HUES6 (cell line): ENCODE data around the gene ARHGAP22.

Experiments
- H3K27ac ChIP-seq: 2 replicates; pipeline ENCODE4 v1.7.0; 2013; ENCODE audit warnings: low read depth, mild to moderate bottlenecking, low read length, inconsistent platforms
- H3K27me3 ChIP-seq: 2 replicates; pipeline ENCODE4 v1.6.1; 2013; ENCODE audit warnings: low read length; ENCODE audit not compliant: control insufficient read depth, insufficient read depth
- H3K36me3 ChIP-seq: 2 replicates; pipeline ENCODE4 v1.6.1; 2013; ENCODE audit warnings: low read length; ENCODE audit not compliant: control insufficient read depth, insufficient read depth
- H3K4me1 ChIP-seq: 2 replicates; pipeline ENCODE4 v1.6.1; 2013; ENCODE audit warnings: low read length; ENCODE audit not compliant: control insufficient read depth, insufficient read depth
- H3K4me3 ChIP-seq: 2 replicates; pipeline ENCODE4 v1.5.1; 2013; ENCODE audit warnings: low read depth, low read length
- H3K9ac ChIP-seq: one replicate; pipeline ENCODE4 v1.6.1; 2013; ENCODE audit warnings: mild to moderate bottlenecking, low read length
- H3K9me3 ChIP-seq: 2 replicates; pipeline ENCODE4 v1.6.1; 2013; ENCODE audit warnings: low read depth, low read length; ENCODE audit not compliant: control insufficient read depth, insufficient read depth

Gene ARHGAP22

GRCh38 chr10:48472501-48473069 is 132.3 kb downstream of the ARHGAP22 start:
- no peak overlapping the region for H3K4me3 ChIP-seq
- H3K4me1 ChIP-seq, result peaks cover 46% of the 10 kb centered on the region
- H3K9ac ChIP-seq, result no peak overlapping the region
- H3K27me3 ChIP-seq, result no peaks in the 10 kb centered on the region
- H3K36me3 ChIP-seq, result no peaks in the 10 kb centered on the region
- H3K9me3 ChIP-seq, result no peaks in the 10 kb centered on the region
- no peak overlapping the region for H3K27ac ChIP-seq

DNA sequence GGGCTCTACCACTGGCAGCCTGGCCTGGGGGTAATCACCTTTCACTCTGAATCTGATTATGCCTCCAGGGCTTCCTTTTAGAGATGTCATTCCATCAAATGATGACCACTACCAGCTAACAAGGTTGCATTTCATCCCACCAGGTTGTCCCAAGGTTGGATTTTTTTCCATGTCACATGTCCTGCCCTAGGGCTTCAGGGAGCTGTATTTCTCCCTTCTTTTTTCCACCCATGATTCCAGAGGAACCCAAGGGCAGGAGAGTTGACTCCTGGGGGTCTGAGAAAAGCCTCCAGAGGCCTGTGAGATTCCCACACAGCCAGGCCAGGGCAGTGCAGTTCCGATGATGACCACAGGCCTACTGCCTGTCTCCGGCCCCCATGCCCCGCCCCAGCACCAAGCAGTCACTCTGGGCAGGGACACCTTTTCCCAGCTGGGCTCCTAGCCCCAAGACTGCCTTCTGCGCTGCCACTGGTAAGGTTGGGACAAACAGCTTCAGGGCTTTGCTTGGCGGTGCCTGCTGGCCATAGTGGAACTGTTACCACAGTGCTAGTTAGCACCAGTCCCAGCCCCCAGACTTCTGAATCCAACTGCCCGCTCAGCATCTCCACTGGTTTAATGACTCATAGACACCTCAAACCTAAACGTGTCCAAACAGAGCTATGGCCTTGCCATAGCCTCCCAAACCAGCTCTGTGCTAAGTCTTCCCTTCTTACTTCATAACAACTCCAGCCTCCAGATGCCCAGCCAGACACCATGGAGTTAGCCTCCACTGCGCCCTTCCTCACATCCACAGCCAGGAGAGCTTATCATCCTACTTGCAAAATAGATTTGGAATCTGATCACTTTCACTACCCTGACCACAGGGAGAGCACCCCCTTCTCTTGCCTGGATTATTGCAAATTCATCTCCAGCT is 133.7 kb downstream of the ARHGAP22 start:
- no peaks in the 10 kb centered on the region for H3K36me3 ChIP-seq
- peaks cover 9% of the 10 kb centered on the region for H3K27me3 ChIP-seq
- H3K9me3 ChIP-seq, result no peaks in the 10 kb centered on the region
- peaks cover 40% of the 10 kb centered on the region for H3K4me1 ChIP-seq
- H3K27ac ChIP-seq, result peak overlapping the region; percentile 59; the same call in 1 of the 2 replicates
- H3K9ac ChIP-seq, result no peak overlapping the region
- H3K4me3 ChIP-seq, result no peak overlapping the region

GRCh38 chr10:48470115-48470892 is 134.6 kb downstream of the ARHGAP22 start:
- Histone ChIP-seq H3K4me1 (peaks cover 45% of the 10 kb centered on the region), H3K36me3 (no peaks in the 10 kb centered on the region), H3K27me3 (peaks cover 17% of the 10 kb centered on the region), H3K9me3 (no peaks in the 10 kb centered on the region), H3K9ac (peak overlapping the region; percentile 21), H3K27ac (peak overlapping the region; percentile 59; the same call in 1 of the 2 replicates), H3K4me3 (no peak overlapping the region)

DNA sequence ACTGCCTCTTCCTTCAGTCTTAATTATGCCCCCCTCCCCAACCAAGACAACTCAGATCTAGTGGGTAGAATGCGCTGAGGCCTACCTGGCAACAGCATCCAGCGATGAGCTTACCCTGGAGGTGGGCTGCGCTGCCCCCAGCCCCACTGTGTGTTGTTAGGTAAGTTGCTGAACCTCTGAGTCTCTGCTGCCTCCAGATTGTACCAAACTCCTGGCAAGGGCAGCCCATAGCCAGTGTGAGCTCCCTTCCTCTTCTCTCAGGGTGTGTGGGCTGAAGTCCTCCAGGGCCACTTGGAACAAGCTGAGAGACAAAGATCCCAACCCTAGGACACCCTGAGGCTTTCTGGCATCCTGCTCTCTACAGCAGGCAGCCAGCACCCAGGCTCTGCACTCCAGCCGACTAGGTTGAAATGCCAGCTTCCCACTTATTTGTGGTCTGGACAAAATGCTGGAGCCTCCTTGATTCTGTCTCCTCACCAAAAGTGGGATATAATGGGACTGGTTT is 135.3 kb downstream of the ARHGAP22 start:
- H3K9ac ChIP-seq, result peak overlapping the region; percentile 21
- no peaks in the 10 kb centered on the region for H3K9me3 ChIP-seq
- peaks cover 46% of the 10 kb centered on the region for H3K4me1 ChIP-seq
- no peak overlapping the region for H3K4me3 ChIP-seq
- no peak overlapping the region for H3K27ac ChIP-seq
- H3K36me3 ChIP-seq, result no peaks in the 10 kb centered on the region
- peaks cover 17% of the 10 kb centered on the region for H3K27me3 ChIP-seq

- H3K27ac ChIP-seq, result no peak overlapping the region
- H3K9me3 ChIP-seq, result no peaks in the 10 kb centered on the region
- H3K36me3 ChIP-seq, result no peaks in the 10 kb centered on the region
- H3K9ac ChIP-seq, result no peak overlapping the region
- H3K4me1 ChIP-seq, result peaks cover 47% of the 10 kb centered on the region
- H3K27me3 ChIP-seq, result peaks cover 17% of the 10 kb centered on the region
- no peak overlapping the region for H3K4me3 ChIP-seq
These were observed 135.9 kb downstream of the ARHGAP22 start for GRCh38 chr10:48468866-48469511.

- H3K9ac ChIP-seq, result no peak overlapping the region
- H3K27me3 ChIP-seq, result peaks cover 17% of the 10 kb centered on the region
- H3K4me3 ChIP-seq, result no peak overlapping the region
- H3K4me1 ChIP-seq, result peaks cover 54% of the 10 kb centered on the region
- no peaks in the 10 kb centered on the region for H3K36me3 ChIP-seq
- no peak overlapping the region for H3K27ac ChIP-seq
- H3K9me3 ChIP-seq, result no peaks in the 10 kb centered on the region
These were observed 136.6 kb downstream of the ARHGAP22 start for GRCh38 chr10:48468130-48468790.

DNA sequence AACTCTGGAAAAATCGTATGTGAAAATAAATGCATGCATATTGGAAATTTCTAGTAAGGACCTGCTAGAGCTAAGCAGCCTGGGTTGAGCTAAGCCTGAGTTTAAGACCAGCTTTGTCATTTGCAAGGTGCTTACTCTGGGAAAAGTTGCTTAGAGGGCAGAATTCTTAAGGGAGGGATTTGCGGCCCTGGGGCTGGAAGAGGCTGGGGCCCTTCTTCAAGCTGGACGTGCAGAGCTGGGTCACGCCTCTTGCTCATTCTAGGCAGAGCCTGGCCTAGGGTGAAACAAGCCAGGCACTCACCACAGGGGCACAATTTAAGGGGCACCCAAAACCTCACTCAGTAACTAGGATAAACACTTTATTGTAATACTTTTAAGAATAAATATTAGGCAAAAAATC is 137.2 kb downstream of the ARHGAP22 start:
- Histone ChIP-seq H3K9ac (no peak overlapping the region), H3K4me1 (peaks cover 55% of the 10 kb centered on the region), H3K36me3 (no peaks in the 10 kb centered on the region), H3K9me3 (no peaks in the 10 kb centered on the region), H3K27ac (no peak overlapping the region), H3K4me3 (no peak overlapping the region), H3K27me3 (peaks cover 17% of the 10 kb centered on the region)

GRCh38 chr10:48466611-48467240 is 138.1 kb downstream of the ARHGAP22 start:
- Histone ChIP-seq H3K27me3 (peaks cover 17% of the 10 kb centered on the region), H3K4me3 (peak overlapping the region; percentile 43; the same call in 1 of the 2 replicates), H3K9ac (peak overlapping the region; percentile 51), H3K9me3 (no peaks in the 10 kb centered on the region), H3K36me3 (no peaks in the 10 kb centered on the region), H3K27ac (no peak overlapping the region), H3K4me1 (peaks cover 55% of the 10 kb centered on the region)

GRCh38 chr10:48465860-48466521 is 138.9 kb downstream of the ARHGAP22 start:
- Histone ChIP-seq H3K27me3 (peaks cover 17% of the 10 kb centered on the region), H3K9me3 (no peaks in the 10 kb centered on the region), H3K4me3 (peak overlapping the region; percentile 58), H3K27ac (no peak overlapping the region), H3K9ac (peak overlapping the region; percentile 51), H3K36me3 (no peaks in the 10 kb centered on the region), H3K4me1 (peaks cover 50% of the 10 kb centered on the region)
